ENCODE results near the gene PF4V1.

Gene PF4V1

DNA sequence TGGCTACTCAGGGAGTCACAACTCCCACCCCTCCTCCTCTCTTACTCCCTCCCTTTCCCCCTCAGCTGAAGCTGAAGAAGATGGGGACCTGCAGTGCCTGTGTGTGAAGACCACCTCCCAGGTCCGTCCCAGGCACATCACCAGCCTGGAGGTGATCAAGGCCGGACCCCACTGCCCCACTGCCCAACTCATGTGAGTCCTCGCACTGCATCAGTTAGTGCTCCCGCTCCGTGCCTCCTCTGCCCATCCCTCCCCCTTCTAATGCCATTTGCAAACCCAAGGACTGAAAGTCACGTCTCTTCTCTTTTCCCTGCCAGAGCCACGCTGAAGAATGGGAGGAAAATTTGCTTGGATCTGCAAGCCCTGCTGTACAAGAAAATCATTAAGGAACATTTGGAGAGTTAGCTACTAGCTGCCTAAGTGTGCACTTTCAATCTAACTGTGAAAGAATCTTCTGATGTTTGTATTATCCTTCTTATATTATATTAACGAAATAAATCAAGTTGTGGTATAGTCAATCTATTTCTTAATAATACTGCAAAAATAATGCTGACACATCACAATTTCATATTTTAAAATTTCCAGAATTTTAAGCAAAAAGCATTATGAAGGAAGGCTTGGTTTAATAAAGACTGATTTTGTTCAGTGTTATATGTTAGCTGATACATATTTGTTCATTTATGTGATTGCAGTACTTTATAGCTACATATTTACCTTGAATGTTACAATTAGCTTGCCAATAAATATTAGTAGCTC is 800 bp downstream of the PF4V1 start:
- intact Hi-C loops (cut with DNase I; ENCODE audit: low total_unique reads): no loop called here
- Histone ChIP-seq H3K27me3 (peaks cover 0 to 3% of the 10 kb centered on the region in 2 donors), H3K36me3 (no peaks in the 10 kb centered on the region), H3K9me3 (no peaks in the 10 kb centered on the region), H3K27ac (no peak overlapping the region), H3K4me3 (peak overlapping the region; percentile 37 to 43), H3K4me1 (peaks cover 0 to 39% (median 13%) of the 10 kb centered on the region in 4 donors)
- DNase-seq: no peak
- TF ChIP-seq, protein P1, sequence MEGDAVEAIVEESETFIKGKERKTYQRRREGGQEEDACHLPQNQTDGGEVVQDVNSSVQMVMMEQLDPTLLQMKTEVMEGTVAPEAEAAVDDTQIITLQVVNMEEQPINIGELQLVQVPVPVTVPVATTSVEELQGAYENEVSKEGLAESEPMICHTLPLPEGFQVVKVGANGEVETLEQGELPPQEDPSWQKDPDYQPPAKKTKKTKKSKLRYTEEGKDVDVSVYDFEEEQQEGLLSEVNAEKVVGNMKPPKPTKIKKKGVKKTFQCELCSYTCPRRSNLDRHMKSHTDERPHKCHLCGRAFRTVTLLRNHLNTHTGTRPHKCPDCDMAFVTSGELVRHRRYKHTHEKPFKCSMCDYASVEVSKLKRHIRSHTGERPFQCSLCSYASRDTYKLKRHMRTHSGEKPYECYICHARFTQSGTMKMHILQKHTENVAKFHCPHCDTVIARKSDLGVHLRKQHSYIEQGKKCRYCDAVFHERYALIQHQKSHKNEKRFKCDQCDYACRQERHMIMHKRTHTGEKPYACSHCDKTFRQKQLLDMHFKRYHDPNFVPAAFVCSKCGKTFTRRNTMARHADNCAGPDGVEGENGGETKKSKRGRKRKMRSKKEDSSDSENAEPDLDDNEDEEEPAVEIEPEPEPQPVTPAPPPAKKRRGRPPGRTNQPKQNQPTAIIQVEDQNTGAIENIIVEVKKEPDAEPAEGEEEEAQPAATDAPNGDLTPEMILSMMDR (IDR thresholded peaks at IDR 0.05): no peak

DNA sequence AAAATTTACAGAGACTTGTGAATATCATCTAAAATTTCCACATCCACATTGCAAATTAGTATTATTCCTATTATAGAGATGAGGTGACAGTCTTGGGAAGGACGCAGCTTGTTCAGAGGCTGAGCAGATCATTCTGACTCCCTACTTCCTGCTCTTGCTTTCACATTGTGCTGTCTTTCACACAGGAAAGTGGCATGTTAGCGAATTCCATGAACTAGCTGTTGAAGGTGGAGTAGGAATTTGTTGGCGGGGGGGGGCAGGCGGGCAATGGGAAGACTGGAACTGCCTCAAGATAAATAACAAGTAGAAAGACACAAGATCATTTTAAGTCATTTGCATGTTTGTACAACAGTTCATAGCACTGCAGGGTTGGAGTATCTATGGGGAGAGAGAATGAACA is 2.3 kb downstream of the PF4V1 start:
- intact Hi-C loops (cut with DNase I; ENCODE audit: low total_unique reads): no loop called here
- TF ChIP-seq, protein P1 (IDR thresholded peaks at IDR 0.05): no peak

DNA sequence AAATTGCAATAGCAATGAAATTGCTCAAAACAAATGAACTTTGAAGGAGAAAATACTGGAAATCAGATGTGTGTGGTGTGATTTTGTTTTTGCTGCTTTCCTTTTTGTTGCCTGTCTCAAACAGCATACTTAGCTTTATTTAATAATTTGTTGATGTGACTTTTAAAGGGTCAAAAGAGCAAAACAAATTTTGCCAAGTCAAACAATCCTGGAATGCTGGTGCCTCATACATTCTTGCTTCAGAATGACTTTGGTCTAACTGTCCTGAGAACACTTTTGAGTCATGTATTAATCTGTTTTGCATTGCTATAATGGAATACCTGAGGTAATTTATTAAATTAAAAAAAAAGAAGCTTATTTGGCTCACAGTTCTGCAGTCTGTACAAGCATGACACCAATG is 3.4 kb downstream of the PF4V1 start:
- Histone ChIP-seq H3K4me3 (no peak overlapping the region), H3K9me3 (no peaks in the 10 kb centered on the region), H3K27me3 (peaks cover 0 to 3% of the 10 kb centered on the region in 2 donors), H3K27ac (peak overlapping the region in 1 of 2 donors; percentile 10), H3K36me3 (no peaks in the 10 kb centered on the region), H3K4me1 (peaks cover 0 to 51% (median 13%) of the 10 kb centered on the region in 4 donors)
- TF ChIP-seq, protein P1 (IDR thresholded peaks at IDR 0.05): no peak
- DNase-seq: no peak
- intact Hi-C loops (cut with DNase I; ENCODE audit: low total_unique reads): no loop called here

More for the DNA sequence above, 2.3 kb downstream of the PF4V1 start:
- H3K27me3 ChIP-seq: peaks cover 0 to 3% of the 10 kb centered on the region in 2 donors
- no peak overlapping the region for H3K4me3 ChIP-seq
- no peaks in the 10 kb centered on the region for H3K36me3 ChIP-seq
- H3K9me3 ChIP-seq: no peaks in the 10 kb centered on the region
- H3K4me1 ChIP-seq: peaks cover 0 to 51% (median 13%) of the 10 kb centered on the region in 4 donors
- DNase-seq: no peak
- peak overlapping the region in 1 of 2 donors; percentile 10 for H3K27ac ChIP-seq

DNA sequence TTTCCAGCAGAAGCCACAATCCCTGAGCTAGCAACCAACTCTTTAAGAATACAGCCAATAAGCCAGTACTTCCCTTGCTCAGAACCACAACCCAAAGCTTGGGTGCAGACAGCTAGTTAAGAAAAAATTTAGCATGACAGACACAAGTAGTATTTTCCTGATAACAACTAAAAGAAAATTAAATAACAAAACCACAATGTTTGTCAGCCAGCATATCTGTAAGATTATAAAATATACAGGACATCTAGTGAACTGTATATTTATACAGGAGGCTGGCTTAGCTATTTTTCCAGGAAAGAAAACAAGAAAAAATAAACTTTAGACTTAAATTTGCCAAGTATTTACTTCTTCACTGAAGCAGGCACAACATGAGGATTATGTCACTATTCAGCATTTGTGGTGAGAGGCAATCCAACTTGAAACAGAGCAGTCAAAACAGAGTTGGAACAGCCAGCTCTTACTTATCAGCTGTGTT is 6.6 kb downstream of the PF4V1 start:
- peak overlapping the region in 1 of 2 donors; percentile 23 for H3K27ac ChIP-seq
- intact Hi-C loops (cut with DNase I; ENCODE audit: low total_unique reads): no loop called here
- TF ChIP-seq, protein P1 (IDR thresholded peaks at IDR 0.05): no peak
- no peaks in the 10 kb centered on the region for H3K27me3 ChIP-seq
- no peaks in the 10 kb centered on the region for H3K36me3 ChIP-seq
- H3K9me3 ChIP-seq: no peaks in the 10 kb centered on the region
- peaks cover 0 to 38% (median 8%) of the 10 kb centered on the region in 4 donors for H3K4me1 ChIP-seq
- no peak overlapping the region for H3K4me3 ChIP-seq
- DNase-seq: no peak

DNA sequence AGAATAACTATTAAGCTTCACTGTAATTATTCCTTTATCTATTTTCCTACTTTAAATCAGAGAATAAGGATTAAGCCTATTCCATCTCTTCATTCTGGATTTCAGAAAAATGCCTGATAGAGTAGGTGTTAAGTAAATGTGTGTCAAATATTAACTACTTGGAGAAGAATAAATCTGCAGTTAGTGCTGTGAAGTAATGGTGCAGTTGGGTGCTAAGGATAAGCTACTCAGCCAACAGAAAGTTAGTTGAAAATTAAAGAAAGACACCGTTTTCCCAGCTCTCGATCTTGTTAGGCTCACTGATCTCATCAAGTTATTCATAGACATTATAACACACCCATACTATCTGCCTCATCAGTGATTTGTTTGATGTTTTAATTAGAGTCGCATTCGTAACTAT is 7.1 kb downstream of the PF4V1 start:
- no peak overlapping the region for H3K27ac ChIP-seq
- intact Hi-C loops (cut with DNase I; ENCODE audit: low total_unique reads): no loop called here

More for the DNA sequence above, 7.1 kb downstream of the PF4V1 start:
- no peak for DNase-seq
- Histone ChIP-seq H3K27me3 (no peaks in the 10 kb centered on the region), H3K9me3 (no peaks in the 10 kb centered on the region), H3K4me3 (no peak overlapping the region), H3K36me3 (no peaks in the 10 kb centered on the region), H3K4me1 (peaks cover 0 to 35% (median 8%) of the 10 kb centered on the region in 4 donors)
- TF ChIP-seq, protein P1 (IDR thresholded peaks at IDR 0.05): no peak

All from tibial artery (tissue), 4 donors.